ENCODE data around the gene IFI27L1.

DNA sequence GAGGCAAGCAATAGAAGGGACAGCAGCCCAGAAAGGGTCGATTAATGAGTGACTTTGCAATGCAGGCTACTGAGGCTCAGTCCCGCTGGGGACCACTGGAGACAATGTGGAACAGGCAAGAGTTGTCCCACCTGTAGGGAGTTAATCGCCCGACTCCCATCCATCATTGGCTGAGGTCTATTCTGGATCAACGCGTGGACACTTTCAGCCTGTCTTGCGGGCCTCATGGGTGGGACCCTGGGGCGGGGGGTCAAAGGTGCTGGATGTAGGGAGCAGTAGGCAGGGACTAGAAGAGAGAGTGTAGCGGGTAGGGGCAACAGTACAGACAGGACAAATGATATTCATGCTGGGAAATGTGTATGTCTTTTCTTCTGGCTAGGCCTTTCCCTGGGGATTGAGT, 42.2 kb downstream of the IFI27L1 start:
- TF ChIP-seq POLR2A (IDR thresholded peaks at IDR 0.05; ENCODE audit: low read length) (no peak), GATA1 (IDR thresholded peaks at IDR 0.05; ENCODE audit: low read depth, low read length) (no peak)

Measured in erythroblast (primary cell).